ENCODE results near the gene RHEBL1. TPM values are rescaled to one million over a fixed set of nuclear protein-coding genes. Genes with fewer than 3 reads are reported as not detected.

Gene RHEBL1
- total RNA-seq, 1 experiment from 2014 or later, result 1.2 TPM

GRCh38 chr12:49020441-49020840, 49.3 kb downstream of the RHEBL1 start:
- DNase-seq (ENCODE audit: low spot score), result no peak

DNA sequence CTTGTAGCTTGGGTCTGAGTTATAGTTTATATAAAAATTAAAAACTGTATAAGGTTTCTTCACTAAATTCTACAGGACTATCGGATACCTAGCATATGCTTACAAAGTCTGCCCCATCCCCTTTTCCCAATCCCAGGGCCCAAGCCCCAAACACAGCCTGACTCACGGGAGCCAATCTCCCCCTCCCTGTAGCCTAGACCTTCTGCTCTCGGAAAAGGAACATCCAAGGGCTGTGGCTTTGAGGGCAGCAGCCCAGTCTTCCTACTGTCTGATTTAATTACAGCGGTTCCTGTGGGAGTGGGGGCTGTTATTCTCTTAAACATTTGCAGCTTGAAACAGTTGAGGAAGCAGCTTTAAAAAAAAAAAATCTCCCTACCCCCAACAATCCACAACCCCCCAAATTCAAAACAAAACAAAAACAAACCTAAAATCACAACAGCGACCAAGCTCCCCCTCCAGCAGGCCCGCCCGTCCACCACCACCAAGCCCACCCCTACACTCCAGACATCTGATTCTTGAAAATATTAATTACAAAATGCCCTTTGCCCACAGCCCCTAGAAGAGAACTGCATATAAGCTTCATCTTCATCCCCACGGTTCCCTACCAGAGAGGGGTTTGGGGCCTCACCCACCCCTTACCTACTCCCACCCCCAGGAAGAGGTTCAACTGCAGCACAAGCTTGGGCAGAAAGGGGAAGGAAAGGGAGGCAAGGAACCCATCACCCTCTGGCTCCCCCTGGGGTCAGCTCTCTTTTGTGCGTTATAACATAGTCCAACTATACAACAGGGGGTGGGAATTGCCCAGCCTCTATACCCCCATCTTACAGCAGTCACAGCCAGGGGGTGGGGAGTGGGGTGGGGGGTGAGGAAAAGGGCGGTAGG, 50.1 kb downstream of the RHEBL1 start:
- peak; percentile 35 for DNase-seq (ENCODE audit: low spot score)

DNA sequence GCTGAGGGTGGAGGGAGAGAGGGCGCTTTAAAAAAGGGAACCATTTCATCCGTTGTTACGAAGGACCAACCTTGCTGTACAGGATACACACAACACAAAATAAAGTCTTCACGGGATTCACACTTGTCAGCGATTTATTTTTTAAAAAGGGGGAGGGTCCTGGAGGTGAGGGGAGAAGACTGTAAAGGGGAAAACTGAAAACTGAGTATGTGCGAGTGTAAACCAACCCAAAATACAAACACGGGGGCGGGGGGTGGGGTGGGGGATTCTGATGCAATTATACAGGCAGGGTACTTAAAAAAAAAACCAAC, 50.7 kb downstream of the RHEBL1 start:
- no peak for DNase-seq (ENCODE audit: low spot score)

- peak; percentile 87 for DNase-seq (ENCODE audit: low spot score)
Measured at GRCh38 chr12:49018261-49019119, 51.3 kb downstream of the RHEBL1 start, which contains the start of gene PRKAG1. Gene PRKAG1, minus strand, starts transcription at chr12:49018776. Its CDS starts 36 bp downstream, at chr12:49018740.

DNA sequence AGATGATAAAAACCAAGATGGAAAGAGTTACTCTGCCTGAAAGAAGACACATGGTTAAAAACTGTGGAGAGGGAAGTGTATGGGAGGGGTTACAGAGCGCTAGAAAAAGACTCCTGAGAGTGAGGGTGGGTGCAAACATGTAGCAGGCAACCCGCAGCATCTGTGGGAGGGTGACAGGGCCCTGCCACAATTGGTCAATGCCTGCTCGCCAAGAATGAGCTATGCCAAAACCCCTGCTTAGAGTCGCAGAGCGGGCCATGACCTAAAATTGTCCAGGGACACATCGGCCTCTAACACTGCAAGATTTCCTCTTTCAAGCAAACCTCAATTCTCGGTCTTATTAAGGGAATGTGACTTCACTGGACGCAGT, 51.9 kb downstream of the RHEBL1 start:
- peak; percentile 24 for DNase-seq (ENCODE audit: low spot score)

DNA sequence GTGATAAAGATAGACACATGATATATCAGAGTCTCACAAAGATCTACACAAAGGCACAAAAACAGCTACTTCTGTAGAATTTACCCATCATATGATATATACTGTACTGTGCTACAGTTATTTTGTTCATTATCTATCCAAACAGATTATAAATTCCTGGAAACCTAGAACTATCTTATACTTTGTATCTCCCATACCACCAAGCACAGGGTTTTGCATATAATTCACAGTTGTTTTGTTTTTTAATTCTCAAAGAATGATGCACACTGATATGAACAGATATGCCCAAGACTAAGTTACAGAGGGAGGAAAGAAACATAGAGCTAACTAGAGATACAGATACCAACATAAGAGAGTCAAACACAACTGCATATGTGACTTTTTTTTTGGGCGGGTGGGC, 54.6 kb downstream of the RHEBL1 start:
- DNase-seq (ENCODE audit: low spot score), result no peak

Other genes starting within 250 kb of the RHEBL1 start
- 105 and 114 TPM in 2 replicates for gene DDX23, start 217.8 kb downstream of the RHEBL1 start, total RNA-seq (2014; rRNA removed; shearing (Covaris generic))
- 0.12 and 0.24 TPM in 2 replicates for gene RND1, start 204.1 kb downstream of the RHEBL1 start, total RNA-seq (2014; rRNA removed; shearing (Covaris generic))
- gene FKBP11, start 144.5 kb downstream of the RHEBL1 start, total RNA-seq (2014; rRNA removed; shearing (Covaris generic)), result 2.8 and 3.3 TPM in 2 replicates
- gene ARF3, start 112.5 kb downstream of the RHEBL1 start, total RNA-seq (2014; rRNA removed; shearing (Covaris generic)), result 51.9 and 78.9 TPM in 2 replicates
- gene WNT10B, start 98.2 kb downstream of the RHEBL1 start, total RNA-seq (2014; rRNA removed; shearing (Covaris generic)), result 0.36 and 1.5 TPM in 2 replicates
- gene WNT1, start 91.7 kb downstream of the RHEBL1 start, total RNA-seq (2014; rRNA removed; shearing (Covaris generic)), result not detected in 2 replicates
- 0.03 and 0.19 TPM in 2 replicates for gene DDN, start 70.6 kb downstream of the RHEBL1 start, total RNA-seq (2014; rRNA removed; shearing (Covaris generic))
- gene PRKAG1, start 51.2 kb downstream of the RHEBL1 start, total RNA-seq (2014; rRNA removed; shearing (Covaris generic)), result 71.9 and 98.1 TPM in 2 replicates
- 17.2 and 41.4 TPM in 2 replicates for gene KMT2D, start 9.2 kb downstream of the RHEBL1 start, total RNA-seq (2014; rRNA removed; shearing (Covaris generic))
- not detected in 2 replicates for gene DHH, start 24.8 kb upstream of the RHEBL1 start, total RNA-seq (2014; rRNA removed; shearing (Covaris generic))
- gene LMBR1L, start 40.9 kb upstream of the RHEBL1 start, total RNA-seq (2014; rRNA removed; shearing (Covaris generic)), result 16.4 and 21.4 TPM in 2 replicates
- gene TUBA1B, start 61.4 kb upstream of the RHEBL1 start, total RNA-seq (2014; rRNA removed; shearing (Covaris generic)), result 2,613 and 2,957 TPM in 2 replicates
- 884 and 1,296 TPM in 2 replicates for gene TUBA1A, start 119.1 kb upstream of the RHEBL1 start, total RNA-seq (2014; rRNA removed; shearing (Covaris generic))
- gene TUBA1C, start 195.1 kb upstream of the RHEBL1 start, total RNA-seq (2014; rRNA removed; shearing (Covaris generic)), result 1,111 and 1,563 TPM in 2 replicates
- 4.6 and 6.9 TPM in 2 replicates for gene PRPH, start 225.2 kb upstream of the RHEBL1 start, total RNA-seq (2014; rRNA removed; shearing (Covaris generic))

Data from A172 (cell line).